SK-N-MC (cell line): ENCODE data around the gene STAT5B.

Experiments
- DNase-seq: peaks from one replicate; pipeline ENCODE4 v3.0.0-alpha.2; 2011; ENCODE audit warnings: low read depth, low spot score
- H3K27ac ChIP-seq: fragments of 200-600 bp; sonication (generic); 2 replicates; pipeline ENCODE4 v1.5.1; 2016; ENCODE audit warnings: mixed run types
- H3K36me3 ChIP-seq: fragments of 200-600 bp; sonication (generic); 2 replicates; pipeline ENCODE4 v1.6.1; 2017; ENCODE audit warnings: antibody characterized with exemption, low read length, mixed read lengths; ENCODE audit not compliant: insufficient read depth
- H3K4me3 ChIP-seq: fragments of 200-600 bp; sonication (generic); 2 replicates; pipeline ENCODE4 v1.5.1; 2016
- H3K9ac ChIP-seq: fragments of 200-600 bp; sonication (generic); 2 replicates; pipeline ENCODE4 v1.8.0; 2017; ENCODE audit warnings: mixed run types, mixed read lengths; ENCODE audit not compliant: insufficient read length
- H3K9me3 ChIP-seq: fragments of 200-600 bp; sonication (generic); 2 replicates; pipeline ENCODE4 v1.6.1; 2017; ENCODE audit warnings: low read depth, mild to moderate bottlenecking, antibody characterized with exemption, low read length, moderate library complexity, mixed read lengths
- EZH2 ChIP-seq: fragments of 200-600 bp; sonication (generic); IDR thresholded peaks from one replicate; pipeline ENCODE4 v1.6.1; 2017; ENCODE audit warnings: antibody characterized with exemption
- FOXP2 ChIP-seq: optimal IDR thresholded peaks from 2 replicates; pipeline ENCODE3; 2011; ENCODE audit warnings: mild to moderate bottlenecking, moderate library complexity; ENCODE audit not compliant: insufficient read depth; ENCODE audit errors: extremely low read length, control extremely low read depth
- POLR2AphosphoS5 ChIP-seq: IDR thresholded peaks from 2 replicates; pipeline ENCODE4 v1.6.1; 2012; ENCODE audit warnings: mild to moderate bottlenecking, low read depth, low read length, borderline replicate concordance

STAT5B gene

GRCh38 chr17:42284024-42284369 lies 7.8 kb upstream of the STAT5B start:
- TF ChIP-seq EZH2 (no peak), POLR2AphosphoS5 (no peak), FOXP2 (no peak)
- Histone ChIP-seq H3K9me3 (no peaks in the 10 kb centered on the region), H3K27ac (no peak overlapping the region), H3K4me3 (no peak overlapping the region), H3K36me3 (no peaks in the 10 kb centered on the region), H3K9ac (no peak overlapping the region)
- DNase-seq = no peak

- H3K9ac ChIP-seq = no peak overlapping the region
- TF ChIP-seq EZH2 (no peak), POLR2AphosphoS5 (no peak), FOXP2 (no peak)
- H3K36me3 ChIP-seq = no peaks in the 10 kb centered on the region
- no peak overlapping the region for H3K27ac ChIP-seq
- no peak for DNase-seq
- H3K9me3 ChIP-seq = no peaks in the 10 kb centered on the region
- H3K4me3 ChIP-seq = no peak overlapping the region
These were observed 7.2 kb upstream of the STAT5B start for GRCh38 chr17:42283241-42284023.

GRCh38 chr17:42282478-42283080 lies 6.4 kb upstream of the STAT5B start:
- DNase-seq = no peak
- no peak for TF ChIP-seq EZH2
- TF ChIP-seq FOXP2 = no peak
- TF ChIP-seq POLR2AphosphoS5 = no peak

GRCh38 chr17:42281571-42282096 lies 5.4 kb upstream of the STAT5B start:
- no peak overlapping the region for H3K4me3 ChIP-seq
- H3K9me3 ChIP-seq = no peaks in the 10 kb centered on the region
- H3K27ac ChIP-seq = no peak overlapping the region
- no peak for TF ChIP-seq POLR2AphosphoS5
- no peak for TF ChIP-seq EZH2
- no peak for TF ChIP-seq FOXP2
- H3K9ac ChIP-seq = no peak overlapping the region
- DNase-seq = no peak
- no peaks in the 10 kb centered on the region for H3K36me3 ChIP-seq

More at GRCh38 chr17:42282478-42283080, 6.4 kb upstream of the STAT5B start:
- Histone ChIP-seq H3K9ac (no peak overlapping the region), H3K36me3 (no peaks in the 10 kb centered on the region), H3K9me3 (no peaks in the 10 kb centered on the region), H3K27ac (no peak overlapping the region), H3K4me3 (no peak overlapping the region)

- no peak for DNase-seq
- H3K27ac ChIP-seq = no peak overlapping the region
- TF ChIP-seq POLR2AphosphoS5 = no peak
- TF ChIP-seq FOXP2 = no peak
- no peak for TF ChIP-seq EZH2
- no peaks in the 10 kb centered on the region for H3K9me3 ChIP-seq
- H3K4me3 ChIP-seq = no peak overlapping the region
- no peaks in the 10 kb centered on the region for H3K36me3 ChIP-seq
- no peak overlapping the region for H3K9ac ChIP-seq
These were observed 3.8 kb upstream of the STAT5B start for GRCh38 chr17:42279776-42280630.

GRCh38 chr17:42277342-42277712 lies 1.1 kb upstream of the STAT5B start:
- no peaks in the 10 kb centered on the region for H3K9me3 ChIP-seq
- no peak overlapping the region for H3K9ac ChIP-seq
- no peak for DNase-seq
- no peak for TF ChIP-seq EZH2
- no peak for TF ChIP-seq POLR2AphosphoS5
- no peak for TF ChIP-seq FOXP2
- H3K4me3 ChIP-seq = no peak overlapping the region
- no peak overlapping the region for H3K27ac ChIP-seq
- H3K36me3 ChIP-seq = no peaks in the 10 kb centered on the region

DNA sequence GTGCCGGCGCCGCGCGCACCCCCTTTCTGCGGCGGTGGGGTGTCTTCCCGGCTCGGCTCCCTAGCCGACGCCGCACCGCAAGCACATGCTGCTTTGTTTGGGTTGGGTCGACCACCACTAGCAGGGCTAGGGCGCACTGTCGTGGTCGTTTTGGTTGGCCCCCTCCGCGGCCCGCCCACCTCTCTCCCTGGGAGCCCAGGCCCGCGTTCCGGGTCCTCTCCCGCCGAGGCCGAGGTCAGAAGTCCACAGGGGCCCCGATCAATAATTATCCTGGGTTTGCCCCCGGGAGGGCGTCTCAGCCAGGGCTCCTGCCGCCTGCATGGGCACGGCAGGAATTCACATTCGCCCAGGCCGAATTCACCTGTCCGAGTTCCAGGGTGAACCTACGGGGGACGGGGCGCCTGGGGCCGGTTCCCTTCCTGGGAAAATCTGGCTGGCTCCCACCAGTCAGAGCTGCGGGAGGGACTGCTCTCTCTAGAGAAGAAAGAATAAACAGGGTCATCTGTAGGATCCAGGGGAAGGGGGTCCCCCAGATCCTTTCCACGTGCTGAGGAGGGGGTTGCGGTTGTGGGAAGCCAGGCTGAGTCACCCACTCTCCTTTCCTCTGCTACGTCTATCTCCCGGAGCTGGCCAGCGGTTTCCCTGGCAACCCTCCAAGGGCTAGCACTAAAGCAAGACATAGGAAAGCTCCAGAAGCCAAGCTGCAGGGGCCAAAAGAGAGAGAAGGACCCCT lies 584 bp upstream of the STAT5B start:
- Histone ChIP-seq H3K4me3 (peak overlapping the region; percentile 89), H3K9me3 (no peaks in the 10 kb centered on the region), H3K36me3 (no peaks in the 10 kb centered on the region), H3K9ac (peak overlapping the region; percentile 84), H3K27ac (no peak overlapping the region)
- no peak for TF ChIP-seq EZH2
- no peak for TF ChIP-seq FOXP2
- TF ChIP-seq POLR2AphosphoS5 = no peak
- no peak for DNase-seq
